HEK293 (cell line): Measurements from ENCODE around the gene HTT.

Source experiments
- HOXA7 ChIP-seq: sonication (generic); formaldehyde crosslinking; IDR thresholded peaks from 2 replicates; pipeline ENCODE4 v1.8.1; 2022; ENCODE audit warnings: missing genetic modification reagents, borderline replicate concordance
- TCF7L2 ChIP-seq: IDR thresholded peaks from 2 replicates; pipeline ENCODE4 v1.6.1; 2011; ENCODE audit warnings: low read depth, mild to moderate bottlenecking, inconsistent platforms, low read length, moderate library complexity, borderline replicate concordance
- YY1 ChIP-seq: fragments of 450-650 bp; formaldehyde crosslinking; IDR thresholded peaks from 2 replicates; pipeline ENCODE4 v1.5.1; 2018; ENCODE audit warnings: missing biosample characterization, missing genetic modification characterization
- ZFP3 ChIP-seq: fragments of 450-650 bp; formaldehyde crosslinking; IDR thresholded peaks from 2 replicates; pipeline ENCODE4 v1.5.1; 2016; ENCODE audit warnings: low read depth, missing biosample characterization, missing genetic modification characterization
- ZFP69B ChIP-seq: fragments of 450-650 bp; formaldehyde crosslinking; IDR thresholded peaks from 2 replicates; pipeline ENCODE4 v1.5.1; 2016; ENCODE audit warnings: missing biosample characterization, missing genetic modification characterization
- ZNF121 ChIP-seq: fragments of 450-650 bp; formaldehyde crosslinking; IDR thresholded peaks from 2 replicates; pipeline ENCODE4 v1.5.1; 2016; ENCODE audit warnings: missing biosample characterization, missing genetic modification characterization
- ZNF561 ChIP-seq: fragments of 450-650 bp; IDR thresholded peaks from 2 replicates; pipeline ENCODE4 v1.5.1; 2018; ENCODE audit warnings: missing biosample characterization, missing genetic modification characterization, borderline replicate concordance
- TF ChIP-seq, protein P1 (sequence below): fragments of 450-650 bp; formaldehyde crosslinking; IDR thresholded peaks from 2 replicates; pipeline ENCODE4 v1.5.1; 2016; ENCODE audit warnings: missing biosample characterization, missing genetic modification characterization
- TF ChIP-seq, protein P2 (sequence below): sonication (generic); formaldehyde crosslinking; IDR thresholded peaks from 2 replicates; pipeline ENCODE4 v1.8.1; 2022; ENCODE audit warnings: mild to moderate bottlenecking, moderate library complexity, missing genetic modification reagents

DNA sequence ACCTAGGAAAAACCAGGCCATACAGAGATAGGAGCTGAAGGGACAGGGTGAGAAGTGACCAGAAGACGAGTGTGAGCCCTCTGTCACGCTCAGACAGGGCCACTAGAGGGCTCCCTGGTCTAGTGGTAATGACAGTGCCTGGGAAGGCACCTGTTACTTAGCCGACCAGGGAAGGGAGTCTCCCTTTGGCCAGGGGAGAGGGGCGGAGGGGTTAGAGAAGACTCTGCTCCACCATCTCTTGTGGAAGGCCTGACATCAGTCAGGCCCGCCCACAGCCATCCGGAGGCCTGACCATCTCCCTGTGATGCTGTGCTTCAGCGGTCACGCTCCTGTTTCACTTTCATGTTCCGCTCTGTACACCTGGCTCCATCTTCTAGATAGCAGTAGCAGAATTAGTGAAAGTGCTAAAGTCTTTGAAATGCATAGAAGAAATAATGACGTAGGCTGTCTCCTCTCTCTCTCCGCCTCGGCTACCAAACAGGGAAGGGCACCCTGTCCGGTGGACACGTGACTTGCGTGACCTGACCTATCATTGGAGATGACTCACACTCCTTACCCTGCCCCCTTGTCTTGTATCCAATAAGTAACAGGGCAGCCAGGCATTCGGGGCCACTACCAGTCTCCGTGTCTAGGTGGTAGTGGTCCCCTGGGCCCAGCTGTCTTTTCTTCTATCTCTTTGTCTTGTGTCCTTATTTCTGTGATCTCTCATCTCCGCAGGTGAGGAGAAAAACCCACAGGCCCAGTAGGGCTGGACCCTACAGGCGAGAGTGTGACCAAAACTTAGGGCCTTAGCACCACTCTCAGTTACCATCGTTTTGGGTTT, 26.8 kb upstream of the HTT start:
- TF ChIP-seq ZNF121 (no peak), YY1 (tag by site-specific recombination) (no peak), HOXA7 (no peak), TCF7L2 (no peak), ZFP3 (tag by site-specific recombination) (no peak), ZNF561 (no peak), ZFP69B (no peak)
- TF ChIP-seq, protein P1, sequence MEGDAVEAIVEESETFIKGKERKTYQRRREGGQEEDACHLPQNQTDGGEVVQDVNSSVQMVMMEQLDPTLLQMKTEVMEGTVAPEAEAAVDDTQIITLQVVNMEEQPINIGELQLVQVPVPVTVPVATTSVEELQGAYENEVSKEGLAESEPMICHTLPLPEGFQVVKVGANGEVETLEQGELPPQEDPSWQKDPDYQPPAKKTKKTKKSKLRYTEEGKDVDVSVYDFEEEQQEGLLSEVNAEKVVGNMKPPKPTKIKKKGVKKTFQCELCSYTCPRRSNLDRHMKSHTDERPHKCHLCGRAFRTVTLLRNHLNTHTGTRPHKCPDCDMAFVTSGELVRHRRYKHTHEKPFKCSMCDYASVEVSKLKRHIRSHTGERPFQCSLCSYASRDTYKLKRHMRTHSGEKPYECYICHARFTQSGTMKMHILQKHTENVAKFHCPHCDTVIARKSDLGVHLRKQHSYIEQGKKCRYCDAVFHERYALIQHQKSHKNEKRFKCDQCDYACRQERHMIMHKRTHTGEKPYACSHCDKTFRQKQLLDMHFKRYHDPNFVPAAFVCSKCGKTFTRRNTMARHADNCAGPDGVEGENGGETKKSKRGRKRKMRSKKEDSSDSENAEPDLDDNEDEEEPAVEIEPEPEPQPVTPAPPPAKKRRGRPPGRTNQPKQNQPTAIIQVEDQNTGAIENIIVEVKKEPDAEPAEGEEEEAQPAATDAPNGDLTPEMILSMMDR (tag by site-specific recombination) = peak; percentile 17; the same call in 1 of the 2 replicates
- TF ChIP-seq, protein P2, sequence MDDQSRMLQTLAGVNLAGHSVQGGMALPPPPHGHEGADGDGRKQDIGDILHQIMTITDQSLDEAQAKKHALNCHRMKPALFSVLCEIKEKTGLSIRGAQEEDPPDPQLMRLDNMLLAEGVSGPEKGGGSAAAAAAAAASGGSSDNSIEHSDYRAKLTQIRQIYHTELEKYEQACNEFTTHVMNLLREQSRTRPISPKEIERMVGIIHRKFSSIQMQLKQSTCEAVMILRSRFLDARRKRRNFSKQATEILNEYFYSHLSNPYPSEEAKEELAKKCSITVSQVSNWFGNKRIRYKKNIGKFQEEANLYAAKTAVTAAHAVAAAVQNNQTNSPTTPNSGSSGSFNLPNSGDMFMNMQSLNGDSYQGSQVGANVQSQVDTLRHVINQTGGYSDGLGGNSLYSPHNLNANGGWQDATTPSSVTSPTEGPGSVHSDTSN = no peak
